NT2/D1 (cell line): ENCODE measurements around the gene ZDHHC20.

ENCODE experiments used
- YY1 ChIP-seq: IDR thresholded peaks from 2 replicates; pipeline ENCODE4 v1.6.1; 2011; ENCODE audit not compliant: insufficient read length, insufficient read depth
- ZNF274 ChIP-seq: IDR thresholded peaks from 2 replicates; pipeline ENCODE4 v1.6.1; 2011; ENCODE audit warnings: mild to moderate bottlenecking, low read depth, low read length

DNA sequence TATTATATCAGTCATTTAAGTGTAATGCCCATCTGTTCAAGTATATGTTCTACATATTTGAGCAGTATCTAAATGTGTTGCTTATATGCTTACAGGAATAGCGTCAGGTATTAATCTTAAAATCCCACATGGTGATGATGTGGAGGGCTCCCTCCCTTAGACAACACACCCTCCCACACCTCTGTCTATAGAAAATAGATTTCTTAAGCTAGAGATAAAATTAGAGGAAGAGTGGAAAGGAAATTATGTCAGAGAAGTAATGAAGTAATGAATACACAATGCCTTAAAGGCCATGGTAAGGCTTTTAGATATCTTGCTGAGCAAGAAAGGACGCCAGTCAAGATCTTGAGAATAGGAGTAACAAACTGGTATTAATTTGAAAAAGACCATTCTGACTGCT lies 12.4 kb downstream of the ZDHHC20 start:
- TF ChIP-seq YY1: no peak
- TF ChIP-seq ZNF274: no peak
